Measurements from ENCODE around the gene TTC9B.
"Not testable (repeated sequence)": the region's sequence is repeated elsewhere in the genome, so short reads cannot be mapped to it uniquely, and the experiment has no call there.

TTC9B gene

GRCh38 chr19:40174092-40174491, 44.1 kb downstream of the TTC9B start:
- Histone ChIP-seq H2AFZ (ENCODE audit: low read length) (no peak overlapping the region), H3K9ac (ENCODE audit: low read length) (no peak overlapping the region), H3K79me2 (ENCODE audit: low read length) (no peaks in the 10 kb centered on the region), H3K4me1 (ENCODE audit: low read length) (no peaks in the 10 kb centered on the region), H3K27ac (ENCODE audit: low read length) (no peak overlapping the region), H3K4me3 (ENCODE audit: low read length) (no peak overlapping the region), H3K9me2 (replicated peaks; ENCODE audit: insufficient read depth, low read length) (no peaks in the 10 kb centered on the region), H3K4me2 (ENCODE audit: low read depth, low read length) (no peak overlapping the region), H3F3A (ENCODE audit: insufficient read depth, low read length) (no peaks in the 10 kb centered on the region), H3K36me3 (replicated peaks; ENCODE audit: insufficient read depth, low read length) (no peaks in the 10 kb centered on the region), H4K20me1 (ENCODE audit: insufficient read depth, low read length) (no peaks in the 10 kb centered on the region), H3K27me3 (replicated peaks; ENCODE audit: insufficient read depth, low read length) (no peaks in the 10 kb centered on the region), H3K9me3 (replicated peaks; ENCODE audit: insufficient read depth, low read length) (no peaks in the 10 kb centered on the region)
- DNase-seq = no peak
- TF ChIP-seq, protein P1, sequence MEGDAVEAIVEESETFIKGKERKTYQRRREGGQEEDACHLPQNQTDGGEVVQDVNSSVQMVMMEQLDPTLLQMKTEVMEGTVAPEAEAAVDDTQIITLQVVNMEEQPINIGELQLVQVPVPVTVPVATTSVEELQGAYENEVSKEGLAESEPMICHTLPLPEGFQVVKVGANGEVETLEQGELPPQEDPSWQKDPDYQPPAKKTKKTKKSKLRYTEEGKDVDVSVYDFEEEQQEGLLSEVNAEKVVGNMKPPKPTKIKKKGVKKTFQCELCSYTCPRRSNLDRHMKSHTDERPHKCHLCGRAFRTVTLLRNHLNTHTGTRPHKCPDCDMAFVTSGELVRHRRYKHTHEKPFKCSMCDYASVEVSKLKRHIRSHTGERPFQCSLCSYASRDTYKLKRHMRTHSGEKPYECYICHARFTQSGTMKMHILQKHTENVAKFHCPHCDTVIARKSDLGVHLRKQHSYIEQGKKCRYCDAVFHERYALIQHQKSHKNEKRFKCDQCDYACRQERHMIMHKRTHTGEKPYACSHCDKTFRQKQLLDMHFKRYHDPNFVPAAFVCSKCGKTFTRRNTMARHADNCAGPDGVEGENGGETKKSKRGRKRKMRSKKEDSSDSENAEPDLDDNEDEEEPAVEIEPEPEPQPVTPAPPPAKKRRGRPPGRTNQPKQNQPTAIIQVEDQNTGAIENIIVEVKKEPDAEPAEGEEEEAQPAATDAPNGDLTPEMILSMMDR (IDR thresholded peaks at IDR 0.05; ENCODE audit: low read length) = no peak
- TF ChIP-seq EZH2phosphoT487 (IDR thresholded peaks at IDR 0.05; ENCODE audit: low read length) (no peak), EZH2 (optimal IDR thresholded peaks at IDR 0.05; ENCODE audit: low read depth, low read length) (no peak)

- H3K4me2 ChIP-seq (ENCODE audit: low read depth, low read length); H3K36me3 ChIP-seq (replicated peaks; ENCODE audit: insufficient read depth, low read length); H3K9ac ChIP-seq (ENCODE audit: low read length); H3K27ac ChIP-seq (ENCODE audit: low read length); H3K4me3 ChIP-seq (ENCODE audit: low read length); DNase-seq; H3K27me3 ChIP-seq (replicated peaks; ENCODE audit: insufficient read depth, low read length); H3K4me1 ChIP-seq (ENCODE audit: low read length); H2AFZ ChIP-seq (ENCODE audit: low read length); H3K9me2 ChIP-seq (replicated peaks; ENCODE audit: insufficient read depth, low read length); H3K79me2 ChIP-seq (ENCODE audit: low read length); H3F3A ChIP-seq (ENCODE audit: insufficient read depth, low read length); H4K20me1 ChIP-seq (ENCODE audit: insufficient read depth, low read length); H3K9me3 ChIP-seq (replicated peaks; ENCODE audit: insufficient read depth, low read length): not testable (repeated sequence)
Measured at GRCh38 chr19:40171293-40171692, 46.9 kb downstream of the TTC9B start.

- not testable (repeated sequence) for H4K20me1 ChIP-seq (ENCODE audit: insufficient read depth, low read length); H3K36me3 ChIP-seq (replicated peaks; ENCODE audit: insufficient read depth, low read length); H3K4me3 ChIP-seq (ENCODE audit: low read length); H3K27me3 ChIP-seq (replicated peaks; ENCODE audit: insufficient read depth, low read length); H3K9me3 ChIP-seq (replicated peaks; ENCODE audit: insufficient read depth, low read length); H3K4me1 ChIP-seq (ENCODE audit: low read length); H3K27ac ChIP-seq (ENCODE audit: low read length); H3K4me2 ChIP-seq (ENCODE audit: low read depth, low read length); DNase-seq; H3K9ac ChIP-seq (ENCODE audit: low read length); H3K79me2 ChIP-seq (ENCODE audit: low read length); H3K9me2 ChIP-seq (replicated peaks; ENCODE audit: insufficient read depth, low read length); H3F3A ChIP-seq (ENCODE audit: insufficient read depth, low read length)
- peak overlapping the region; percentile 54; the same call in 1 of the 2 replicates for H2AFZ ChIP-seq (ENCODE audit: low read length)
Measured at GRCh38 chr19:40170303-40170989, 47.7 kb downstream of the TTC9B start.

DNA sequence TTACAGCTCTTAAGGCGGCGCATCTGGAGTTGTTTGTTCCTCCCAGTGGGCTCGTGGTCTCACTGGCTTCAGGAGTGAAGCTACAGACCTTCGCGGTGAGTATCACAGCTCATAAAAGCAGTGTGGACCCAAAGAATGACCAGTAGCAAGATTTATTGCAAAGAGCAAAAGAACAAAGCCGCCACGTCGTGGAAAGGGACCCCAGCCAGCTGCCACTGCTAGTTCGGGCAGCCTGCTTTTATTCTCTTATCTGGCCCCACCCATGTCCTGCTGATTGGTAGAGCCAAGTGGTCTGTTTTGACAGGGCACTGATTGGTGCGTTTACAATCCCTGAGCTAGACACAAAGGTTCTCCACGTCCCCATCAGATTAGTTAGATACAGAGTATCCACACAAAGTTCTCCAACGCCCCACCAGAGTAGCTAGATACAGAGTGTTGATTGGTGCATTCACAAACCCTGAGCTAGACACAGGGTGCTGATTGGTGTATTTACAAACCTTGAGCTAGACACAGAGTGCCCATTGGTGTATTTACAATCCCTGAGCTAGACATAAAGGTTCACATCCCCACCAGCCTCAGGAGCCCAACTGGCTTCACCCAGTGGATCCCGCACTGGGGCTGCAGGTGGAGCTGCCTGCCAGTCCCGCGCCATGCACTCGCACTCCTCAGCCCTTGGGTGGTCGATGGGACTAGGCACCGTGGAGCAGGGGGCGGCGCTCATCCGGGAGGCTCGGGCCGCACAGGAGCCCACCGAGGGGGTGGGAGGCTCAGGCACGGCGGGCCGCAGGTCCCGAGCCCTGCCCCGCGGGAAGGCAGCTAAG, 48.5 kb downstream of the TTC9B start:
- H4K20me1 ChIP-seq (ENCODE audit: insufficient read depth, low read length); H3K4me2 ChIP-seq (ENCODE audit: low read depth, low read length); H3K27me3 ChIP-seq (replicated peaks; ENCODE audit: insufficient read depth, low read length); H3K4me1 ChIP-seq (ENCODE audit: low read length); H3K9ac ChIP-seq (ENCODE audit: low read length); H3K27ac ChIP-seq (ENCODE audit: low read length); H2AFZ ChIP-seq (ENCODE audit: low read length); H3K36me3 ChIP-seq (replicated peaks; ENCODE audit: insufficient read depth, low read length); H3K79me2 ChIP-seq (ENCODE audit: low read length); H3K9me3 ChIP-seq (replicated peaks; ENCODE audit: insufficient read depth, low read length); DNase-seq; H3F3A ChIP-seq (ENCODE audit: insufficient read depth, low read length); H3K4me3 ChIP-seq (ENCODE audit: low read length); H3K9me2 ChIP-seq (replicated peaks; ENCODE audit: insufficient read depth, low read length): not testable (repeated sequence)

Data from MM.1S (cell line).